ENCODE data around the gene BRPF1.

The BRPF1 gene

GRCh38 chr3:9786825-9787669 lies 55.5 kb downstream of the BRPF1 start:
- peaks cover 34% of the 10 kb centered on the region for H3K4me1 ChIP-seq (ENCODE audit: insufficient read depth, low read length, poor library complexity, severe bottlenecking)
- no peaks in the 10 kb centered on the region for H3K9me2 ChIP-seq (replicated peaks; ENCODE audit: low read depth, low read length)
- no peaks in the 10 kb centered on the region for H4K20me1 ChIP-seq (ENCODE audit: insufficient read depth, low read length, poor library complexity, severe bottlenecking)
- no peaks in the 10 kb centered on the region for H3K9me3 ChIP-seq (ENCODE audit: insufficient read depth, low read depth, low read length)
- H3K27me3 ChIP-seq (ENCODE audit: insufficient read depth, low read length, poor library complexity, severe bottlenecking): no peaks in the 10 kb centered on the region
- H3K36me3 ChIP-seq (ENCODE audit: insufficient read depth, low read length): peaks cover 3% of the 10 kb centered on the region; the same call in 1 of the 2 replicates
- no peak overlapping the region for H3K9ac ChIP-seq (ENCODE audit: low read depth, low read length, poor library complexity, severe bottlenecking)
- no peak for TF ChIP-seq EZH2phosphoT487 (IDR thresholded peaks at IDR 0.05; ENCODE audit: borderline replicate concordance)
- peak; percentile 76 for TF ChIP-seq CTCF (conservative IDR thresholded peaks at IDR 0.05; ENCODE audit: low read length)
- no peaks in the 10 kb centered on the region for H3F3A ChIP-seq (ENCODE audit: low read depth)
- H3K79me2 ChIP-seq (ENCODE audit: insufficient read depth, low read length): peaks cover 30% of the 10 kb centered on the region
- H2AFZ ChIP-seq (ENCODE audit: low read length): no peak overlapping the region
- no peak overlapping the region for H3K4me3 ChIP-seq (ENCODE audit: low read length, poor library complexity, severe bottlenecking)
- no peak overlapping the region for H3K4me2 ChIP-seq (ENCODE audit: low read depth, low read length, poor library complexity, severe bottlenecking)

GRCh38 chr3:9787714-9788113 lies 56.2 kb downstream of the BRPF1 start:
- Histone ChIP-seq H2AFZ (ENCODE audit: low read length) (no peak overlapping the region), H3K36me3 (ENCODE audit: insufficient read depth, low read length) (peaks cover 3% of the 10 kb centered on the region; the same call in 1 of the 2 replicates), H4K20me1 (ENCODE audit: insufficient read depth, low read length, poor library complexity, severe bottlenecking) (no peaks in the 10 kb centered on the region), H3K27me3 (ENCODE audit: insufficient read depth, low read length, poor library complexity, severe bottlenecking) (no peaks in the 10 kb centered on the region), H3K9me3 (ENCODE audit: insufficient read depth, low read depth, low read length) (no peaks in the 10 kb centered on the region), H3K4me3 (ENCODE audit: low read length, poor library complexity, severe bottlenecking) (no peak overlapping the region), H3K4me1 (ENCODE audit: insufficient read depth, low read length, poor library complexity, severe bottlenecking) (peaks cover 28% of the 10 kb centered on the region), H3K79me2 (ENCODE audit: insufficient read depth, low read length) (peaks cover 30% of the 10 kb centered on the region), H3F3A (ENCODE audit: low read depth) (no peaks in the 10 kb centered on the region), H3K9me2 (replicated peaks; ENCODE audit: low read depth, low read length) (no peaks in the 10 kb centered on the region), H3K9ac (ENCODE audit: low read depth, low read length, poor library complexity, severe bottlenecking) (no peak overlapping the region), H3K4me2 (ENCODE audit: low read depth, low read length, poor library complexity, severe bottlenecking) (no peak overlapping the region)
- TF ChIP-seq EZH2phosphoT487 (IDR thresholded peaks at IDR 0.05; ENCODE audit: borderline replicate concordance) (no peak), CTCF (conservative IDR thresholded peaks at IDR 0.05; ENCODE audit: low read length) (no peak)

DNA sequence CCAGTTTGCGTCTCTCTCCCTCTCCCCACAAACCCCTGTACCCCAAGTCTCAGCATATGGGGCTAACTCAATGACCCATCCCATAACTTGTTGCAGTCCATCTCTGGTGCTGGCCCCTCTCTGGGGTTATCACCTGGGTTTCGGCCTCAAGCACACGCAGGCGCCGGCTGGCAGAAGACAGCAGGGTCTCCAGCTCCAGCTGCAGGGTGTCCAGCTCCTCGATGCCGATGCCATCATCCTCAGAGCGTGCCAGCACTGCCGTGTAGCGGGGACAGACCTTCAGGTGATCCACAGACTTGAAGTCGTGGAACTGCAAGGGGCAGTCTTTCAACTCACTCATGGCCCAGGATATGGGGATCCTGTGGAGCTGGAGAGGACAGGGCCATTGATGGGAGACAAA lies 59.6 kb downstream of the BRPF1 start:
- H3F3A ChIP-seq (ENCODE audit: low read depth): no peaks in the 10 kb centered on the region
- no peaks in the 10 kb centered on the region for H3K9me3 ChIP-seq (ENCODE audit: insufficient read depth, low read depth, low read length)
- no peaks in the 10 kb centered on the region for H3K27me3 ChIP-seq (ENCODE audit: insufficient read depth, low read length, poor library complexity, severe bottlenecking)
- H2AFZ ChIP-seq (ENCODE audit: low read length): no peak overlapping the region
- H3K9ac ChIP-seq (ENCODE audit: low read depth, low read length, poor library complexity, severe bottlenecking): peak overlapping the region; percentile 99
- H3K4me2 ChIP-seq (ENCODE audit: low read depth, low read length, poor library complexity, severe bottlenecking): peak overlapping the region; percentile 96
- H3K4me3 ChIP-seq (ENCODE audit: low read length, poor library complexity, severe bottlenecking): peak overlapping the region; percentile 97
- H3K9me2 ChIP-seq (replicated peaks; ENCODE audit: low read depth, low read length): no peaks in the 10 kb centered on the region
- no peaks in the 10 kb centered on the region; the same call in 1 of the 2 replicates for H3K36me3 ChIP-seq (ENCODE audit: insufficient read depth, low read length)
- peaks cover 62% of the 10 kb centered on the region for H3K79me2 ChIP-seq (ENCODE audit: insufficient read depth, low read length)
- peaks cover 45% of the 10 kb centered on the region for H3K4me1 ChIP-seq (ENCODE audit: insufficient read depth, low read length, poor library complexity, severe bottlenecking)
- no peak for TF ChIP-seq EZH2phosphoT487 (IDR thresholded peaks at IDR 0.05; ENCODE audit: borderline replicate concordance)
- no peak for TF ChIP-seq CTCF (conservative IDR thresholded peaks at IDR 0.05; ENCODE audit: low read length)
- H4K20me1 ChIP-seq (ENCODE audit: insufficient read depth, low read length, poor library complexity, severe bottlenecking): peaks cover 24% of the 10 kb centered on the region

All from Loucy (cell line).